ENCODE results near the gene HIVEP3.

The HIVEP3 gene

GRCh38 chr1:41809692-41810091 is 109.0 kb downstream of the HIVEP3 start:
- peak; percentile 17 for DNase-seq

DNA sequence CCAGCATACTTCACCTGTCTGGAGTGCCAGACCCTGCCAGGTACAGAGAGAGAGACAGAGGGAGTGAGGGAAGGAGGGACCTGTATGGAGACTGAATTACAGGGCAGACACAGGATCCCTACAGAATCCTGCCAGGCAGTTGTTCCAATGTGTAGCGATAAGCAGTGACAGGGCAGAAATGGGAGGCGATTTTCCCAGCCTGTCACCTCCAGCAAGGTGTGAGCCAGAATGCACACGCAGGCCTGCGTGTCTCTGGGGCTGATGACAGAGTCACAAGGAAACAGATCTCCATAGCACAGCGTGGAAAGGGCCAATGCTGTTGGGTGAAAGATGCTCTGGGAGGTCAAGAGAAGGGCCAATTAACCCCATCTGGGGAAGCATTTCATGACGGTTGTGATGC is 111.3 kb downstream of the HIVEP3 start:
- DNase-seq: no peak

GRCh38 chr1:41806472-41807155 is 112.1 kb downstream of the HIVEP3 start:
- DNase-seq: peak; percentile 61

DNA sequence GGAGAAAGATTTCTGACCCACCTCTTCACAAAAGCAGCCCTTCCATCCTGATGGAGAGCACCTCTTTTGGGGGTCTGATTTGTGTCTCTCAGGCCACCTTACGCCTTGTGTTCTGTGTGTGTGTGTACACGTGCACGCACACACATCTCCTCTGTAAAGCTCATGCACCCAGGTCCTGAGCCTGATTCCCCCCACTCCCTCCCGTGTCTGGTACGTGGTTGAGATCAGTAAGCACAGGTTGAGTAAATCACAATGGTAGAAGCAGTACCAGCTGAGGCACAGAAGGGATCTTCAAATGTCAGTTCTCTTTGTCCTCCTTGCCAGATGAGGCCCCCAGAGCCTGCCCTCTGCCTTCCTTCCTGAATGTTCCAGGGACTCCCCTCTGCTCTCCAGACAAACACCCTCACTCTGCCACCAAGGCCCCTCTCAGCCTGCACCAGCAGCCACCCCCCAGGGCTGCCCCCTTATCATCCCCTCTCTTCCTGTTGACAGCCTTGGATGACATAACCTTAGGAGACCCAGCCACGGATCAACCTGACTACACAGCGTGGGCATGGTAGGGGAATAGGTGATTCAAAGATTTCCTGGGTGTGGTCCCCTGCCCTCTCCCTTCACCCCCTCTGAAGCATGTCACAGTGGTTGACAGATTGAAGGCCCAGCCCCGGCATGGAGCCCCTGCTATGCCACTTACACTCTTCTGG is 112.8 kb downstream of the HIVEP3 start:
- peak; percentile 31 for DNase-seq

DNA sequence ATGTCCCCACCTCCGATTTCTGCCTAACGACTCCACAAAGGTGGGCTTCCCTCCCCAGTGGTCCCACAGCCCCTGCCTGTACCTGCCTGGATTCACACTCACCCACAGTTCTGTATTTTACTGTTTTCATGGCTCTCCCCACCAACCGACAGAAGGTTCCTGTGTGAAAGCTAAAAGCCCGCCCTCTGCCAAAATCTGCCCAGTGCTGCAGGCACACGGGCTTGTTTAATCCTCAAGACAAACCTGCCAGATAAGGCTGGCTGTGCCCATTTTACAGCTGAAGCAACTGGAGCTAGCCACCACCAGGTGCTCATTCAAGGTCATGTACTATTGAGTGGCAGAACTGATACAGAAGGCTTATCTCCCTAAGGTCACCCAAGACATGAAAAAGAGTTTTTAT is 114.5 kb downstream of the HIVEP3 start:
- peak; percentile 51 for DNase-seq

GRCh38 chr1:41803656-41804055 is 115.1 kb downstream of the HIVEP3 start:
- DNase-seq: no peak

- DNase-seq: peak; percentile 43
Observed at GRCh38 chr1:41802532-41803501, 115.9 kb downstream of the HIVEP3 start.

DNA sequence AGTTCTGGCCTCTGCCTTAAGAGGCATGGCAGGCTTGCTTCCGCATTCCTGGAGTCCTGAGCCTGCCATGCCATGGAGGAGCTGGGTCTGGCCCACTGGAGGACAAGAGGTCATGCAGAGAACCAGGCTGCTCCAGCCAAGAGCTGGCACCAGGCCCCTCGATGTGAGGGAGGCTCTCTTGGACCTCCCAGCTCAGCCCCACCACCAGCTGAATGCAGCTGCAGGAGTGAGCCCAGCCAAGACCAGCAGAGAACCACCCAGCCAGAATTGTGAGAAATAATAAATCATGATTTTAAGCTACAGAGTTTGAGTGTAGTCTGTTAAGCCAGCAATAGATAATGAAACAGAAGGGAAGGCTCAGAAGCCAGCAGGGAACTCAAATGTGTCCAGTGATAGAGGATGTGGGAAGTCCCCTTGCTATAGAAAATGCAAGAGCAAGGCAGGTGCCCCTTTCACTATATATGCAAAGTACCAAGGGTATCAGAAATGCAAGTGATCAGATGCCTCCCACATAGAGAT is 118.4 kb downstream of the HIVEP3 start:
- peak; percentile 30 for DNase-seq

DNA sequence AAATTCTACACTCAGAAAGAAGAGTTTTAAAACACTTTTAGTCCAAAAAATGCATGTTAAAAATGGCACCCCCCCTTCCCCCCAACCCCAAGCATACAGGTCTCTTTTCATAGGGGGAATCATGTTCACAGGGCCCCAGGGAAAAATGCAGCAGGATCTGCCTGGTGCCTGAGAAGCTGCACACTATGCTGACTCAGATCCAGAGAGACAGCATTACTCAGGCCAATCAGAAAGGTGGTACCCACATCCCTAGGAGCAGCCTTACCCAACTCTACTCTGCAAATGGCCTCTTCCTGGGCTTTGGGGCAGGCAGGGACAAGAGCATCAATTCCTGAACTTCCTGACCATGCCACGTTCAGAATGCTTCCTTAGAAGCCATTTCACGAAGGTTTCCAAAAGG is 119.0 kb downstream of the HIVEP3 start:
- peak; percentile 77 for DNase-seq

DNA sequence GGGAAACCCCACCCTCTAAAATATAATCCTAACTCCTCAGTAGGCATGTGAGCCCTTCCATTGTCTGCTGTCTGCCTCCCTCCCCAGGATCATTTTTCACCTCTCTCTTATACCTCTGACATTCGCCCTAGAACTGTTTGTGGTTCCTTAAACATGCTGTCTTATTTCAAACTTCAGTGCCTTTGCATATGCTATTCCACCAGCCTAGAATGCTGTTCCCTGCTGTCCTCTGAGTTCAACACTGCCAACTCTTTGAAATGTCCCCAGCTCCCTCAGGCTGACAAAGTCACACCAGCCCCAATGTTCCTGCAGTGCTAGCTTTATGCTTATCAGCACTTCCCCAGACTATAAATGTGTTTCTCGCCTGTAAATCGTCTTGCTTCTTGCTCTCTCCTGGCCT is 119.5 kb downstream of the HIVEP3 start:
- no peak for DNase-seq

GRCh38 chr1:41795205-41795762 is 123.4 kb downstream of the HIVEP3 start:
- DNase-seq: no peak

DNA sequence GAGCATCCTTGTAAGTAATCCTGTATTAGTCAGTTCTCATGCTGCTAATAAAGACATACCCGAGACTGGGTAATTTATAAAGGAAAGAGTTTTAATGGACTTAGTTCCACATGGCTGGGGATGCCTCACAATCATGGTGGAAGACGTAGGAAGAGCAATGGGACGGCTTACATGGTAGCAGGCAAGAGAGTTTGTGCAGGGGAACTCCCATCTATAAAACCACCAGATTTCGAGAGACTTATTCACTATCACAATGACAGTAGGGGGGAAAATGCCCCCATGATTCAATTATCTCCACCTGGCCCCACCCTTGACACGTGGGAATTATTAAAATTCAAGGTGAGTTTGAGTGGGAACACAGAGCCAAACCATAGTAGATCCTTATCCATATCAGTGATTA is 124.7 kb downstream of the HIVEP3 start:
- no peak for DNase-seq

DNA sequence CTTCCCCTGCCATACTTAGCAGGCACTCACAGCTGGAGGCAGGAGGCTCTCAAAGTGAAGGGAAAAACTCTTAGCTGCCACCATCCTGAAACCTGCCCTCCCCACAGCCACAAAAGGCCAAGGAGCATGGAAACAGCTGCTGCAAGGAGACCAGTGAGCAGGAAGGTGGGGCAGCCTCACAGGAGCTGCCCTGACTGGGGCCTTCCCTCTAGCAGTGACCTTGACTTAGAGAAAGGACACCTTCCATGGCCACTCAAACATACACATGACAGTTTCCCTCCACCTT is 126.3 kb downstream of the HIVEP3 start:
- no peak for DNase-seq

GRCh38 chr1:41791667-41792484 is 126.8 kb downstream of the HIVEP3 start:
- DNase-seq: peak; percentile 68

GRCh38 chr1:41790351-41790750 is 128.4 kb downstream of the HIVEP3 start:
- DNase-seq: no peak

DNA sequence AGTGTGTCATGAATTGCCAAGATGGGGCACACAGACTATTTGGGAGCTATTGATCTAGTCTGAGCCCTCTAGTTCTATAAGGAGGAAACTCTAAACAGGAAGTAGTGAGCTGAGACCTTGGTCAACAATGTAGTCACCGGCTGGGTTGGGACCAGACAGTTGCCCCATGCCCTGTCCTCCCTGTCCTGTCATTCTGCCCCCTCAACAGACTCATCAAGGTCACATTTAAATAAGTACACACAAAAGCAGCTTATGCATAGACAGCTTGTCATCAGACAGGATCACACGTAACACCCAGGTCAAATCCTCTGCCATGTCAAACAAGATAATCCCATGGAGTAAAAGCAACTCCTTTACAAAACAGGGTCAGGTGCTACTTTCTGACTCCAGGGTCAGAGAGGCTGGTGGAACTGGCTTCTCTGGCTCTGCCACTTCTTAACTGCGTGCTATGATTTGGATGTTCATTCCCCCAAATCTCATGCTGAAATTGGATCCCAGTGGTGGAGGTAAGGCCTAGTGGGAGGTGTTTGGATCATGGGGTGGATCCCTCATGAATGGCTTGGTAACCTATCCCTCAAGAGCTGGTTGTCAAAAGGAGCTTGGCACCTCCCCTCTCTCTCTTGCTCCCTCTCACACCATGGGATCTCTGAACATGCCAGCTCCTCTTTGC is 128.9 kb downstream of the HIVEP3 start:
- no peak for DNase-seq

- no peak for DNase-seq
Observed at GRCh38 chr1:41788427-41788826, 130.3 kb downstream of the HIVEP3 start.

GRCh38 chr1:41784531-41785274 is 134.0 kb downstream of the HIVEP3 start:
- no peak for DNase-seq

GRCh38 chr1:41783189-41783639 is 135.5 kb downstream of the HIVEP3 start:
- peak; percentile 70 for DNase-seq

DNA sequence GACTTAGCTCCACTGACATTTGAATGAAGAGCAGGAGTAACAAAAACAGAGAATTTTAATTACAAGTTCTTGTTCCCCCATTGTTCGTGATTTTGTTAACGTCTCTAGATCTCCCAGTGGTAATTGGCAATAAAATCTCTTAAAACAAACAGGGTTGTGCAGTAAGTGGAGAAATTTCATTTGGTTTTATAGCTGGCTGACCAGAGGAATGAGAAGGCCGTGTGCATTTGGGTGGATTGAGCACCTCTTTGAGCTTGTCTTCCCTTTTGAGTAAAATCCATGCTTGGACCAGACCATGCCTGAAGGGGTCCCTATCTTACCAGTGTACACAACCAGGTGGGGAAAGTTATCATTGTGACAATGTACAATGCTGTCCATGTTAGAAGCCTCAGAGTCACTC is 137.8 kb downstream of the HIVEP3 start:
- no peak for DNase-seq

DNA sequence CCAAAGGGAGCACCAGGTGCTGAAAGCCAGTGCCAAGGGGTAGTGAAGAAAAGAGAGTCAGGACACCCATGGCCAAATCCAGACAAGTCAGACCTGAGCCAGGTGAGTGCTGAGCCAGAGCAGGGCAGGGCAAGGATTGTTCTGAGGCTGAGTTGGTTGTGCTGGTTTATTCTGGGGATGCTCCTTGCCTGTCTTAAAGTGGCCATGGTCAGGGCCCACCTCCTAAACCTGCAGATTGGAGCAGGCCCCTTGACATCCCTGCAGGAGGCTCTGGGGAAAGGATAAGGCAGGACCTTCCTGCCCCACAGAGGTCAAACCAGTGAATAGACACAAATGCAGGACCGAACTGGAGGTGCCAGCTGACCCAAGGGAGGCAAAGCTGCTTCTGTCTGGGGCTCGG is 138.4 kb downstream of the HIVEP3 start:
- no peak for DNase-seq
